A172 (cell line): ENCODE results near the gene PTGES. TPM values are rescaled to one million over a fixed set of nuclear protein-coding genes. Genes with fewer than 3 reads are reported as not detected.
A peak's percentile ranks its signal among the peaks of the same experiment; 100 is the strongest.
"Not testable (repeated sequence)": the region's sequence is repeated elsewhere in the genome, so short reads cannot be mapped to it uniquely, and the experiment has no call there.

Experiments
- DNase-seq: peaks from one replicate; pipeline ENCODE4 v3.0.0-alpha.2; 2015; ENCODE audit warnings: low spot score
- total RNA-seq: library from RNA; depleted of rRNA; stranded (reverse); fragments of >200 nt; shearing (Covaris generic); gene quantifications from 2 replicates; pipeline ENCODE4 v1.2.3, GENCODE V29; 2014; rRNA removed

Gene PTGES
- 3.3 and 4.3 TPM in 2 replicates for total RNA-seq

- DNase-seq, result peak; percentile 80
Measured at GRCh38 chr9:129752900-129753729, at the start of gene PTGES. Gene PTGES, minus strand, starts transcription at chr9:129753042. Its CDS starts 30 bp downstream, at chr9:129753012.

DNA sequence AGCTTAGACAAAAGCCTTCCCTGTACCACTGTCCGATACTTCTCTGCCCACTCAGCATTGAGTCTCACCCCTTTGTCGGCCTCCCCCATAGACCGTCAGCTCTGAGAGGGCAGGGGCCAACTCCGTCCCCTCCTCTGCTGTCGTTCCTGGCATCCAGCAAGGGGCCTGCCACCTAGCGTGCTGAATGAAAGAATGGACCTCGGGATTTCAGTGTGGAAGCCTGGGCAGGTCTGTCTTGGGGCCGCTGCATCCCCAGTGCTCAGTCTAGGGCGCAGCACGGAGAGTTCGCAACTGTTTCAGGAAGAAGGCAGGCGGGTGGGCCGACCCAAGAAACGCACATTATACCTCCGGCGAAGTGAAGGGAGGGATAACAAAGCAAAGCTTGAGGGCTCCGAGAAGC, 48.7 kb upstream of the PTGES start:
- no peak for DNase-seq

DNA sequence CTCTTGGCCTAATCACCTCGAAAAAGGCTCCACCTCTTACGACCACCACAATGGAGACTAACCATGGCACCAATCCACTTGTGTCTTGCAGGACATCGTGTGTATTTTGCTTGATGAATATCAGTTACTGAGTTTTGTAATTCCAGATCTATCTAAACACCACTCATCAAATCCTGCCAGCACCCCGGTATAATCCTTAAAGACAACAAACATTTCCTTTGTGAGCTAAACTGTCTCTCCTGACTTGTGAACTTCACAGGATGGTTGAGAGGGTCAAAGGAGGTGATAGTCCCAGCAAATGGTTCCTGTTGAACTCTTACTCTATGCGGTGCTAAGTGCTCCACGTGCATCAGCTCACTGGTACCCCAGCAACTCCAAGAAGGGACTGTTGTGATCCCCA, 46.1 kb upstream of the PTGES start:
- DNase-seq, result no peak

GRCh38 chr9:129796029-129796428, 43.2 kb upstream of the PTGES start:
- not testable (repeated sequence) for DNase-seq

GRCh38 chr9:129794549-129794948, 41.7 kb upstream of the PTGES start:
- DNase-seq, result no peak

GRCh38 chr9:129786481-129786880, 33.6 kb upstream of the PTGES start:
- no peak for DNase-seq

- DNase-seq, result no peak
Measured at GRCh38 chr9:129785866-129786265, 33.0 kb upstream of the PTGES start.

- DNase-seq, result not testable (repeated sequence)
Measured at GRCh38 chr9:129784970-129785369, 32.1 kb upstream of the PTGES start.

DNA sequence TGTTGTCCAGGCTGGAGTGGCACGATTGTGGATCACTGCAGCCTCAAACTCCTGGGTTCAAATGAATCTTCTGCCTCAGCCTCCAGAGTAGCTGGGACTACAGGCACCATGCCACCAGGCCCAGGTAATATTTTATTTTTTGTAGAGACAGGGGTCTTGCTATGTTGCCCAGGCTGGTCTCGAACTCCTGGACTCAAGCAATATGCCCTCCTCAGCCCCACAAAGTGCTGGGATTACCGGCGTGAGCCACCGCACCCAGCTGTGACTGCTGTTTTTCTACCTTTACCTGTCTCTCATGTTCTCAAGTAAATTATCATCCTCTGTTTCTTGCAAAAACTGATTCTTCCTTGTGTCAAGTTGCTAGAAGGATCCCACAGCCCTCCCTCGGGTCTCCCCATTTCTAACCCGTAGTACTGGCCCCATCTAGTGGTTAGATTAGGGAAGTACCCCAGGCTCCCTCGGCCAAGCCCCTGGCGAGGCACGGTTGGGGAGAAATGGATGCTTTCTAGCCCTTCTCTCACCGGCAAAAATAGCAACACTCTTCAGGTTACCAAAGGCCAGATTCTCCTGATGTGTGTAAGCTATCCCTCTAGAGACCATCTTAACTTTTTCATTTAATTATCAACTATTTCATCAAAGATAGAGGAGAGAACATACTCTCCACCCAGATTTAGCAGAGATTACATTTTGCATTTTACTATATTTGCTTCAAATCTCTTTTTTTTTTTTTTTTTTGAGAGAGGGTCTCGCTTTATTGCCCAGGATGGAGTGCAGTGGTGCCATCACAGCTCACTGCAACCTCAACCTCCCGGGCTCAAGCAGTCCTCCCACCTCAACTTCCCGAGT, 30.9 kb upstream of the PTGES start:
- peak; percentile 54 for DNase-seq

DNA sequence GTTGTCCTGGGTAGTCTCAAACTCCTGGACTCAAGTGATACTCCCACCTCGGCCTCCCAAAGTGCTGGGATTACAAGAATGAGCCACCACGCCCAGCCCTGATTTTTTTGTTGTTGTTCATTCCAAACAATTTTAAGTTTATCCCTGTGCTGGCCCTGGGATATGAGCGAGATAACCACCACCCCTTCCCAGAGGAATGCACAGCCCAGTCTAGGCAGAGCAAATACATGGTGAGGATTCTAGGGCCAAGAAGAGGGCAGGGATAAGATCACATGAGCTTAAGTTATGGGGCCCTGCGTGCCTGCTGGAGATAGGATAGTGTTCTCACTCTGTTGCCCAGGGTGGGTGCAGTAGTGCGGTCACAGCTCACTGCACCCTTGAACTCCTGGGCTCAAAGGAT, 29.1 kb upstream of the PTGES start:
- DNase-seq, result no peak

- no peak for DNase-seq
Measured at GRCh38 chr9:129781131-129781530, 28.3 kb upstream of the PTGES start.

GRCh38 chr9:129779560-129780190, 26.8 kb upstream of the PTGES start:
- DNase-seq, result no peak

DNA sequence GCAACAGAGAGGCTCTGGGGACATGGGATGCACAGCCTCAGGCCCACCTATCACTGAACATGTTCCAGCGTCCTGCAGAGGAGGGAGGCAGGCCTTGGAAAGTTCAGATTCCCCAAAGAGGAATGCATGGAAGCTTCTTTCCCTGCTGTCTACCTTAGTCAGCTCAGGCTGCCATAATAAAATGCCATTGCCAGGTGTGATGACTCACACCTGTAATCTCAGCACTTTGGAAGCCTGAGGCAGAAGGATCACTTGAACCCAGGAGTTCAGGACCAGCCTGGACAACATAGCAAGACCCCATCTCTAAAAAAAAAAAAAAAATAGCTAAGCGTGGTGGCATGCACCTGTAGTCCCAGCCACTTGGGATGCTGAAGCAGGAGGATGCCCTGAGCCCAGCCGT, 25.6 kb upstream of the PTGES start:
- no peak for DNase-seq

DNA sequence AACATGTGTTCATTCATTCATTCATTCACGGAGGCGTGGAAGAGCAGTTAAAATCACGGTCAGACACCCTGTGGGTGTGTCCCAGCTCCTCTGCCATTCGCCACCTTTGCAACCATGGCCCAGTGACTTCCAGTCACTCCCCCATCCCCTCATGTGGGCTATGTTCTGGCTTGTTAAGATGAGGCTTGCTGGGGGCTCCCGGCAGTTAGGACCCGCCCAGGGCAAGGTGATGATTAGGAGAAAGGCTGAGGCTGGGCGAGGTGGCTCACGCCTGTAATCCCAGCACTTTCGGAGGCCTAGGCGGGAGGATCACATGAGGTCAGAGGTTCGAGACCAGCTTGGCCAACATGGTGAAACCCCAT, 24.9 kb upstream of the PTGES start:
- no peak for DNase-seq

DNA sequence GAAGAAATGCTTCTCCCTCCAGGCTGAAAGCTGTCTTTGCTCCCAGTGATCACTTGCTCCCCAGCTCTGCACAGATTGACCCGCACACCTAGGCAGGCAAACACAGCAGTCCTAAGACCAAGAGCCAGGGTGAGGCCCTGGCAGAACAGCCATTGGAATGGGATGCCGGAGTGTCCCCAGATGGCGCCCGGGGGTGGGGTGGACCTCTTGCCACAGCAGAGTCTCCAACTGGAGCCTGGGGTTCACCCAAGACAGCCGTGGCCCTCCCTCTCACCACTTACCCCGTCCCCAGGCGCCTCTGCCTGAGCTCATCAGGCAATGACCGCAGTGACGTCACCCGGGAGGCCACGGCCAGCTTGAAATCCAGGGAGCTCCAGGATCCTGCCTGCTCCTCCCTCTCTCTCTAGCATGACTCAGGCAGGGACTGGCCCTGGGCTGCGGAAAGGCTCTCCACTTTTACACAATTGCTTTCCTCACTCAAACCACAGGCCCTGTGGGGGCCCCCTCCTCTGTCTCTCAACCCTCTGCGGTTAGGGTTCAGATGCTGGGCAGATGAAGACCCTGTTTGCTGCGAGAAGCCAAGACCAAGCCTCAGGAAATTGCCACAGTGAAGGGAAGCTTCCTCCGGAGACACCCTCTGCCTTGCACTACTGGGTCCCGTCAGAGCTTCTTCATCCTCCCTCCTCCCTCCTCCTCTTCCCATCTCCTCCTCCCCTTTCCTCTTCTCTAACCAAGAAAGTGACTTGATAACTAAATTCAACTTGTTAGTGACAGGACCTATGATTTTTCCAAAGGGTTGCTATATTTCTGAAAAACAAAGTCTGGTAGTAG, 24.3 kb upstream of the PTGES start:
- peak; percentile 97 for DNase-seq

DNA sequence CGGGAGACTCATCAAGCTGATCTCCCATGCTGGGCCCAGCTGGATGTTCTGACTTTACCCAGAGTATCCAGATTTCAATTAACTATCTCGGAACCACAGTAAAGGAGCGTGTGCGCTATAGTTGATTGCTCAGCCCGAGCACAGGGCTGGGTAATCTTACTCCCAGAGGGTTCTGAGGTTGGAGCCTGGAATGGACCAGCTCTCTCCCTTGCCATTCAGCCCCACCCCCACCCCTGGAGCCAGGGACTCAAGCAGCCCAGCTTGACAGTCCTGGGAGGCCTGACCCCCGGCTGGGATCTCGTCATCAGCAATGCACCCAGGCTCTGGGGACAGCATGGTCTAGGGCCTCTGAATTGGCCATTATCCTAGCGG, 23.7 kb upstream of the PTGES start:
- DNase-seq, result no peak

DNA sequence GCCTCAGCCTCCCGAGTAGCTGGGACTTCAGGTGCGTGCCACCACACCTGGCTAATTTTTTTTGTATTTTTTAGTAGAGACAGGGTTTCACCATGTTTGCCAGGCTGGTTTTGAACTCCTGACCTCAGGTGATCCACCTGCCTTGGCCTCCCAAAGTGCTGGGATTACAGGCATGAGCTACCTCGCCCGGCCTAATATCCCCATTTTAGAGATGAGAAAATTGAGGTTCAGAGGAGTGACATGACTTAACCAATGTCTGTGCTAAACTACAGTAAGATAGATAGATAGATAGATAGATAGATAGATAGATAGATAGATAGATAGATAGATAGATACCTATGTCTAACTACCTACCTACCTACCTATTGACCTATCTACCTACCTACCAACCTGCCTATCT, 23.3 kb upstream of the PTGES start:
- DNase-seq, result not testable (repeated sequence)

DNA sequence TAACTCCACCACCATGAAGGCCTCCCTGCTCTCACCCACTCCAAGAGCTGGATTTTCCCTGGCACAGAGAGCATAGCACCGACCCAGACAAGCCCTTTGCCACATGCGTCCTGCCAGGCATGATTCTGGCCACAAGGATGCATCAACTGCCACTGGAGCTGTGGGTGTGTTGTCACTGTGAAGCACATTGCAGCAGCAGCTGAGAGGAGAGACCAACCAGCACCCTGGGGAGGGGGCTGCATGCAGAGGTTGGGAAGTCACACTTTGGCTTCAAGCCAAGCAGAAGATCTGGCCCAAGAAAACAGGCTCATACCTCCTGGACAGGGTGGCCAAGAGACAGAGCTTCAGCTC, 22.6 kb upstream of the PTGES start:
- DNase-seq, result no peak

DNA sequence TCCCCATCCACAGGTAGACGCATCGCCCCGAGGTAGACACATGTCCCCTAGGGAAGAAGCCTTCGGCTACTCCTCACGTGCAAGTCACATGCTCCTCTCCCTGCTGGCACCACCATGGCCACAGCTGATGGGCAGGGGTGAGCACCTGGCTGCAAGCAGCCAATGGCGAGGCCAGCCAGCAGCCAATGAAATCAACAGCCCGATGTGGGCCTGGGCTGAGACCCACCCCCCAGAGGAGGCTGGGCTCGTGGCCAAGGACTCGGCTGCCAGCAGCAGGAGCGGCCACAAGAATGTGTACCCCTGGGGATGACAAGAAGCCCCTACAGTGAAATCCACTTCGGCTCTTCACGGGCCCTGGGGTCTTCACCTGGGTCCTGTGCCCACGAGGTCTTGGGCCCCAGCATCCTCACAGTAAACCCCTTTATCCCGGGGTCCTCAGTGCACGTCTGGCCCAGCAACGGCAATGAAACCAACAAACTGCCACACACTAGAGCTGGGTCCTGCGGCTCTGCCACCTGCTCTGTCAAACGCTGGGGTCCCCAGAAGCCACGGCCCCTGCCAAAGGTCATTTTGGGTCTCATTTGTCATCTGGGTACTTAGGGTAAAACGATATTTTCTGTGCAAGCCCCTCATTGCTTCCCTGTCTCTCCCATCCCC, 22.1 kb upstream of the PTGES start:
- DNase-seq, result no peak

- DNase-seq, result peak; percentile 56
Measured at GRCh38 chr9:129773262-129774048, 20.6 kb upstream of the PTGES start.
